HG02885 (cell line): ENCODE measurements around the gene LOC128125822.
A peak's percentile ranks its signal among the peaks of the same experiment; 100 is the strongest.
"Not testable (repeated sequence)": the region's sequence is repeated elsewhere in the genome, so short reads cannot be mapped to it uniquely, and the experiment has no call there.

Experiments used
- ATAC-seq: cut with Tn5 transposase; IDR thresholded peaks from one replicate; pipeline ENCODE4 v1.9.1; 2021; ENCODE audit warnings: mild to moderate bottlenecking; ENCODE audit not compliant: unreplicated experiment, poor library complexity

The LOC128125822 gene

DNA sequence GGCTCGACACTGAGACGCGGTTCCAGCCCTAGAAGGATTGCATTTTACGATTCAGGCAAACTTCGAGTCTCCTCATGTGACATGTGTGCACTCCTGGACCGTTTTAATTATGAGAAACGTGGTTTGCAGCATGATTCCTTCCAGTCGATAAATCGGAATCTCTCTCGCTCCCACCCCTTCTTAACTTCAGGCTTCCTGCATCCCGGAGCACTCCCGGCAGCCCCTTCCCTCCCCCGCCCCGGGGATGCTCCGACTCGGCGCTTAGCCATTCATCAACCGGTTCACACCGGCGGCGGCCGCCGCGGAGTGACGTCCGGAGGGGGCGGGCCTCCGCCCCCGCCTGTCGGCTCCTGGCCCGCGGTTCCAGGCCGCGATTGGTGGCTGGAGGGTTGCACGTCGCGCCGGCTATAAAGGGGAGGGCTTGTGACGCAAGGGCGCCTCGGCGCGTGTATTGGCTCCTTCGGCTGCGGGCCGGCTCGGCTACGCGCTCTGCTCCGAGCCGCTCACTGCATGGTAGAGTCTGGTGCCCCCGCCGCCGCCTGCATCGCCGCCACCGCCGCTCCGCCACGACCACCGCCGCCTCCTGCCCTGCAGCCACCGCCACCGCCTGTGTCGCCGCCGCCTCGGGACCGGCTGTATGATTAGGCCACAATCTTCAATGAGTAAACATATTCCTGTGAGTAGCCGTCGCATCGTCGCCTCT is at the start of gene LOC128125822, which contains the start of gene PTP4A1:
TSS of gene LOC128125822 (plus strand) at position 437 of the 703 bp plus-strand sequence.
TSS of gene PTP4A1 (plus strand) at position 437 of the 703 bp plus-strand sequence. CDS start 4,401 bp downstream, outside the sequence.
- ATAC-seq: peak; percentile 88

DNA sequence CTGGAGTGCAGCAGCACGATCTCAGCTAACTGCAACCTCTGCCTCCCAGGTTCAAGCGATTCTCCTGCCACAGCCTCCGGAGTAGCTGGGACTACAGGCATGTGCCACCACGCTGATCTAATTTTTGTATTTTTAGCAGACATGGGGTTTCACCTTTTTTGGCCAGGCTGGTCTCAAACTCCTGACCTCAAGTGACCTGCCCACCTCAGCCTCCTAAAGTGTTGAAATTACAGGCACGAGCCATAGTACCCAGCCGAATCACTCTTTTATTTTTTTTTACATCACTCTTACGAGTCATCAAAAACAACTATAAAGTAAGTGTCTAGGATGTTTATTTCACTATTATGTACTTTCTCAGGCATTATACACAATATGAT is 49.4 kb upstream of the LOC128125822 start:
- not testable (repeated sequence) for ATAC-seq

DNA sequence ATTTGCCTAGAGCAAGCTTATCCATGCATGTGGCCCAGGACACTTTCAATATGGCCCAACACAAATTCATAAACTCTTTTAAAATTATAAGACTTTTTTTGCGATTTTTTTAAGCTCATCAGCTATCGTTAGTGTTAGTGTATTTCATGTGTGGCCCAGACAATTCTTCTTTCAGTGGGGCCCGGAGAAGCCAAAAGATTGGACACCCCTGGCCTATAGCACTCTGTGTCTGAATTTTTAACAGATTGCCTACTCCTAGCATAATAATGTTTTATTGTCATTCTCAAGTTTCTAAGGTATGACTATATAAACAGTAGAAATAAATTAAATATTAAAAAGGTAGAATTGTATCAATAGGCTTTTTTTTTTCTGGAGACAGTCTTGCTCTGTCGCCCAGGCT is 48.6 kb upstream of the LOC128125822 start:
- ATAC-seq: no peak

DNA sequence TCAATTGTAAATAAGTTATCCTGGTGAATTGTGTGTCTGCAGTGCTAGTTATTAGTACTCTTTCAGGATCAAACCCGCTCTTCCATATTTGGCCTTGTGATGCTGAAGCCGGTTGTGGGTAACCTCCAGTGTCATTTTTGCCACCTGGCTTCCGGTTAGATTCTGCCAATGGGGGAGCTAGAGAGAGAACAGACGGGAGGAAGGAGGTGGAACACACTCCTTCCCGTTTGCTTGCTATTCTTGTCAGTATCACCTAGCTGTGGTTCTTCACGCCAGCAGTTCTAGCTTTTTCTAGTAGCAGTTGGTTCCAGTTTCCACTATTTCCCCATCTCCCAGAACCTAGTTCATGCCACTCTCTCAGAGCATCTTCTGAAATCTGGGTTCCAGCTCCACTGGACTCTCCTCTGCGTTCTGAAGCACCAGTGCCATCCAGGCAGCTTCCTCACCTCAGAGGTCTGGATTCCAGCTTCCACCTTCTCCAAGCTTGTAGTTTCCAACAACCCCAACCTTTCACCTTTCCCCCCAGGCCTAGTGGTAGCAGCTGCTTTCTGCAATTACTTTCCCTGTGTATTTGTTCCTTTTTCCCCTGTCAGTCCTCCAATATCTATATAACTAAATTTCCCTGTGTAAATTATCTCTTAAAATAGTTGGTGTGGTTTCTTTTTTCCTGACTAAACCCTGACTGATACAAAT is 46.9 kb upstream of the LOC128125822 start:
- no peak for ATAC-seq

DNA sequence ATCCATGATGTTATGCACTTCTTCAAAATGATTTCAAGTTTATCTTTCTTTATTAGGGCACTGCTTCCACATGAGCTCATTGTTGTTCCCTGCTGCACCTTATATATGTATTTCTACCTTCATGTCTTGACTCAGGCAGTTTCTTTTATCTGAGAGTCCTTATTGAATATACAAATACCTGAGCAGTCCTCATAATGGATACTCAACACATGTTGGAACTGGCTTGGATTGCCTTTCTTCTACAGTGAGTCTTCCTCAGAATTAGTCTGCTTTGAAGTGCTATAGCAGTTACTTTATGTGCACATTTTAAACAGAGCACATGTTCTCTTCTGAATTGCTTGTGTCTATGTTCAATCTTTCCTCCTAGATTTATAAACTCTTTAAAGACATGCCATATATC is 45.3 kb upstream of the LOC128125822 start:
- ATAC-seq: no peak

DNA sequence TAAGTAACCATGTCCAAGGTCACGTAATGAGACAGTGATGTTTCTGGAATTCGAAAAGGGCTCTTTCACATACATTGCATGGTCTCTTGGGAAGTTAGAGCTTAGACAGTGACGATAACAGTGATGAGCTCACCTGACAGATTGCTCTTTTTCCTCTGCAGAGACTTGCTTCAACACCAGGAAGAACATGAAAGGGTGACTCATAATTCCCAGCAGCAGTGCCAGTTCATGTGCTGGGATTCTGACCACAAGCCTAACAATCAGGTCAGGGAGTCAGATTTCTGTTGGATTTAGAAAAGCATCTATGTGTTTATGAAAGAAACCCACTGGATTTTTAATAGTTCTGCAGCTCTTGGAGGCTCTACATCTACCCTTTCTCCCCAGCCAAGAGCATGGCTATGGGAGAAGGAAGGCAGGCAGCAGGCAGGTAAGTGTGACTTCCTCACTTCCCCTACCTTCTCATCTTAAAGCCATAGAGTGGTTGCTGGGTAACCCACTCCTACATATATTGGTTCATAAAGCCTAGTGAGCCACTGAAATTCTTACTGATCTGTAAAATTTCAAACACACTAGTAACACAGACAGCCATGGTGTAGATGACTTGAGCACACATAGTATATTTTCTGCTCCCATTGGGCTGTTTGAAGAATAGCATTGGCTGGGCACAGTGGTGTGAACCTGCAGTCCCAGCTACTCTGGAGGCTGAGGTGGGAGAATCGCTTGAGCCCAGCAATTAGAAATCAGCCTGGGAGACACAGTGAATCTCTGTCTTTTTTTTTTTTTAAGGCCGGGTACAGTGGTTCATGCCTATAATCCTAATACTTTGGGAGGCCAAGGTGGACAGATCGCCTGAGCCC is 44.4 kb upstream of the LOC128125822 start:
- peak; percentile 41 for ATAC-seq

DNA sequence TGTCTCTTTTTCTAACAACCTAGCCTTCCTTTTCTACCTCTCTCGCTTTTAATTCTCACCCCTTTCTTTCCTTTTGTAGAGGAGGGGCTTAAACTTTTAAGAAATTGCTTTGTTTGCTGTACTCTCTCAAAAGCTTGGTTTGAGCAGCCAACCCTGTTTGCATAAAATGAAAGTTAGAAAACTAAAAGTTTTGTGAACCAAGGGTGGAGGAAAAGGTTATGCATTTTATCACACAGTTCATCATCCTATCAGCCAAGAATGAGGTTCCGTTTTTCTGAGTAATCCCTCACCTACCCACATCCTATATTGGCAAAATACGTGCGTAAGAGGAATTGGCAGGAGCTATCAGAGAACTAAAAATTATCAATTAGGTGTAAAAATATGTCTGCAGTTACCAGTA is 42.8 kb upstream of the LOC128125822 start:
- ATAC-seq: peak; percentile 42

DNA sequence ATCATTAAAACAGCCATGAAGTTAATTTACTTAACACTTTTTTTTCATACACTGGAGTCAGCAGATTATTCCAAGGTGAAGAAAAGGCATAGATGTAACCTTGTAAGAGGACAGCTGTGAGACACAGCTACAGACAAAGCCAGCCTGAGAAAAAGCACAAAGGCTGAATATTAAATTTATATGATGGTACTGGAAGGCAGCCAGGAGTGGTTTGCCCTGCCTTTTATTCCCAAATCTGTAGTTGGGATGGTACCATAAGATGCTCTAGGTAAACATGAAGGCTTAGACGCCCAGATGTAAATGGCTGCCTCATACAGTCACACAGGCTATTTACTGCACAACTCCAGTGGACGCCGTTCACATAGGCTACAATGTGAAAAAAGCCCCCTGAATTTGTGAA is 42.1 kb upstream of the LOC128125822 start:
- no peak for ATAC-seq

DNA sequence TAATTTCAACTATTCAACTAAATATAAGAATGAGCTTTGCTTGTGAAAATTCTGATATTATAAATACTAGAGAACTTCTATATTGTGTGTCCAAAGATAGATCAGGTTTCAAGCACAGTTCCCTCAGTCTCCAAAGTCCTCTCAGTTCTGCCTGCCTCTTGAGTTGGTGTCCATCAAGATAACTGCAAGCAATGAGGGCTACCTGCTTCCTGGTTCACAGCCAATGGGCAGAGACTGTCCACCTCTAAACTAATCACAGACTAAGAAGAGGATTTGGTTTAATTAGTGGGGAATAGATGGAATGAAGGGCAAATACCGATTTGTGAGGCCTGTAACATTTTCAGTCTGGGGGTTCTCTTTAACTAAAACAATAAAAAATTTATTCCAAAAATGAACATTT is 41.3 kb upstream of the LOC128125822 start:
- ATAC-seq: no peak

DNA sequence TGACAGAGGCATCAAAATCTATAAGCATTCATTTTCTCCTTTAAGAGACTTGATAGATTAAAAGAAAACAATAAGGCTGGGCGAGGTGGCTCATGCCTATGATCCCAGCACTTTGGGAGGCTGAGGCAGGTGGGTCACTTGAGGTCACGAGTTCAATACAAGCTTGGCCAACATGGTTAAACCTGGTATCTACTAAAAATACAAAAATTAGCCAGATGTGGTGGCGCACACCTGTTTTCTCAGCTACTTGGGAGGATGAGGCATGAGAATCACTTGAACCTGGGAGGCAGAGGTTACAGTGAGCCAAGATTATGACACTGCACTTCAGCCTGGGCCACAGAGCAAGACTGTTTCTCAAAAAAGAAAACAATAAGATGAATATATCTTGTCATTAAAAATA is 39.3 kb upstream of the LOC128125822 start:
- ATAC-seq: no peak

DNA sequence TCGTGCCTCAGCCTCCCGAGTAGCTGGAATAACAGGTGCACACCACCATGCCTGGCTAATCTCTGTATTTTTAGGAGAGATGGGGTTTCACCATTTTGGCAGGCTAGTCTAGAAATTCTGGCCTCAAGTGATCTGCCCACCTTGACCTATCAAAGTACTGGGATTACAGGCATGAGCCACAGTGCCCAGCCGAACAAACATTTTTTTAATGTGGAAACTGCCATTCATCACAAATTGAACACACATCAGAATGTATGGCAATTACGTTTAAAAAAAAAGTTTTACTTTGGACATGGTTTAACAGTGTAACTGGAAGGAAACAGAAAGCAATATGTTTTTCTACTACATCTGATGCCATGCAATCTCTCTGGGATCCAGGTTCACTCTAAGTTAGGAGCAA is 38.3 kb upstream of the LOC128125822 start:
- ATAC-seq: no peak

DNA sequence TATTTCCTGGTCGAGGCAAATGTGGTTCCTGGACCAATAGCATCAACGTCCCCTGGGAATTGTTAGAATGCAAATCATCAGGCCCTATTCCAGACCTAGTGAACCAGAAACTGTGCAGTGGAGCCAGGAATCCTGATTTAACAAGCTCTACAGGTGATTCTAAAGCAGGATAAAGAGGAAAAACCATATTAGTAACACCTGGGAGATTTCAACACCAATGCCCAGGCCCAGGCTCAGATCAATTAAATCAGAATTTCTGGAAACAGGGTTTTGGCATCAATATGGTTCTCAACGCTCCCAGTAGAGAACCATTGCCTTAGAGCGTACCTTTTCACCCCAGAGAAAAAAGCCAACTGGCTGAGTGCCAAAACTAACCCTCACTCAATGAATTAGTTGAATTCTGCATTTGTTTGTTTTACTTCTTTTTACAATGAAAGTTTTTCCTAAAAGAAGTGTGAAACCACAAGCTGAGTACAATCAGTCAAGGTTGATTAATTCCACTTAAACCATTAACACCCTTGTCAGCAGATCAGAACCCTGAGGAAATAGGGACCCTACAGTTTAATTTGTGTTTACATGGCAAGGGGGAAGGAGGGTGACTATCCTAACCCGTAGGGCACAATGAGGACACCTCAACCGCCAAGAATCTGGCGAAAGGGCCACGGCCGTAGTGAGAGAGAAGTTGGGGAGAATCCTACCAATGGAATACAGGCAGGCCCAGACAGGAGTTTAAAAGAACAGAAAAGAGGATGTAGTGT is 34.9 kb upstream of the LOC128125822 start:
- peak; percentile 74 for ATAC-seq

DNA sequence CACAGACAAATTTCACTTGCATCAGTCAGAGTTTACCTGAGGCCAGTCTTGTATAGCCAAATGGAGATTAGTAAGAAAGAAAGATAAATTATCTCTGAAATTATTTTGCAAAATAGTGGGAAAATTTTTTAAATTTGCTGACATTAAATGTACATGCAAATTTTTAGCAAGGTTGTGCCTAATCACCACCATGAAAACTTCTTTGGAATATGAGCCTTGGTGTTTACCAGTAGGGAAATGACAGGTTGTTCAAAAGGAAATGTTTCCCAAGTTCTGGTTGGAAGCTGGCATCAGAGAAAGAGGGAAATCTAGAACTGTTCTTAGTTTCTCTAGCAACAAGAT is 34.4 kb upstream of the LOC128125822 start:
- no peak for ATAC-seq

DNA sequence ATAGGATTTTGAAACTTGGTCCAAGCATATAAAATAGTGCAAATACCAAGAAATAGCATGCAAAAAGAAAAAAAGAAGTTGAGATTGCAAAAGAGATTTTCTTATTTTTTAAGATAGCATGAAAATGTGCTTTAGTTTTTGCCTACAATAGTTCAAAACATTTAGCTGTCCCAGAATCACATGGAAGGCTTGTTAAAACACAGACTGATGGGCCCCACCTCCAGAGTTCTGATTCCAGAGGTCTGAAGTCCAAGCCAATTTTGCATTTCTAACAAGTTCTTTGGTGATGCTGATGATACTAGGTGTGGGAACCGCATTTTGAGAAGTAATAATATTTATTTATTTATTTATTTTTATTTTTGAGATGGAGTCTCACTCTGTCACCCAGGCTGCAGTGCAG is 33.7 kb upstream of the LOC128125822 start:
- ATAC-seq: no peak

DNA sequence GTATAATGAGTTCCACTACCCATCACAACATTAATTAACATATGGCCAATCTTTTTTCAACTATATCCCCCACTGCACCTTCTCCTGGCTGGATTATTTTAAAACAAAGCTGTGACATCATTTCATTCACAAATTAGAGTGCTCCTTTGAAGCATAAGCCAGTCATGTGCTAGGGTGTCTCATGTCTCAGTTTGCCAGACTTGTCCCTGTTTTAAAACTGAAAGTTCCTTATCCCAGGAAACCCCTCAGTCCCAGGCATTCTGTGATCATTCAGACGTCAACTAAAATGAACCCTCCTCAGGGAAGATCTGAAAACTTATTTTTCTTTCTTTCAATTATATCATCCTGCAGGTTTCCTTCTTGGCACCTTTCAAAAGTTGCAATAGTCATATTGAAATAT is 29.3 kb upstream of the LOC128125822 start:
- no peak for ATAC-seq

DNA sequence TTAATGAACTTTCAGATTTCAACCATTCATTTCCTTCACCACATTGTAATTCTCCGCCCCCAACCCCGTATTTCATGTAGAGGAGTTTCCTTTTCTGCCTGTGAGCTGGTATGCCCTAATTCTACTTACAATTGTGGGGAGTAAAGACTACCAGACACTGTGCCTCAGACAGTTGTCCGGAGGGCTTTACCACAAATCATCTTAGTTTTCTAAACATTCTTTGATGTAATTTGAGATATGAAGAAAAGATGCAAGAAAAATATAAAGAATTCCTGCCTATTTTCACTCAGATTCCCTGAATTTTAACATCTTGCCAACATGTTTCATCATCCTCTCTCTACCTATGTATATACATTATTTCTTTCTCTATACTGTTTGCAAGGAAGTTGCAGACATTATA is 28.3 kb upstream of the LOC128125822 start:
- ATAC-seq: no peak

DNA sequence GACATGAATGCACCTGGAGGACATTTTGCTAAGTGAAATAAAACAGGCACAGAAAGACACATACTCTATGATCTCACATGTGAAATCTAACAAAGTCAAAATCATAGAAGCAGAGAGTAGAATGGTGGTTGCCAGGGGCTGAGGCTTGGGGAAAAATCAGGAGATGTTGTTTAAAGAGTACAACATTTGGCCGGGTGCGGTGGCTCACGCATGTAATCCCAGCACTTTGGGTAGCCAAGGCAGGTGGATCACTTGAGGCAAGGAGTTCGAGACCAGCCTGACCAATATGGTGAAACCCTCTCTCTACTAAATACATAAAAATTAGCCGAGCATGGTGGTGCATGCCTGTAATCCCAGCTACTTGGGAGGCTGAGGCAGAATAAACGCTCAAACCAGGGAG is 26.0 kb upstream of the LOC128125822 start:
- no peak for ATAC-seq

DNA sequence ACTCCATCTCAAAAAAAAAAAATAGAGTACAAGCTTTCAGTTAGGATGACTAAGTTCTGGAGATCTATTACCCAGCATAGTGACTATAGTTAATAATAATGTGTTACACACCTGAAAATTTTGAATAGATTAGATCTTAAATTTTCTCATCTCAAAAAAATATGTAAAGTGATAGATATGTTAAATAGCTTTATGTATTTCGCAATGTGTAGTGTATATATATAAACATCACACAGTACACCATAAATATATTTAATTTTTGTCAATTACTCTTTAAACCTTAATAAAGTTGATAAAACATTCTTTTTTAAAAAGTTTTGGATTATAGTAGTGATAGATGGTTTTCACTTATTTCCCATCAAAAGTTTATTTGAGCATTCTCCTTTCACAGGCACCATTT is 25.6 kb upstream of the LOC128125822 start:
- no peak for ATAC-seq

DNA sequence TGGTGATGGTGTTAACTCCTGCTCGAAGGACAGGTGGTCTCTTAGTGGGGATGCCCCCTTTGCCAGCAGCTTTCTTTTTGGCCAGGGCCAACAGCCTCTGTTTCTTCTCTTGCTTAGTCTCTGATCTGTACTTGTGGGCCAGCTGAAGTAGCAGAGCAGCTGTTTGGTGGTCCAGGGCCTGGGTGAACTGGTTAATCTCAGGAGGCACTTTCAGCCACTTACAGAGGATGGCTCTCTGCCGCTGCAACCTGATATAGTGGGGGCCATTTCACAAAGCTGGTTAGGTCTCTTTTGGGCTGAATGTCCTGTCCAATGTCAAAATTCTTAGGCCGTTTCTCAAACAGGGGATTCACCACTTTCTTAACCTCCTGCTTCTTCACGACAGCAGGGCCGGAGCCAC is 23.2 kb upstream of the LOC128125822 start:
- ATAC-seq: no peak

DNA sequence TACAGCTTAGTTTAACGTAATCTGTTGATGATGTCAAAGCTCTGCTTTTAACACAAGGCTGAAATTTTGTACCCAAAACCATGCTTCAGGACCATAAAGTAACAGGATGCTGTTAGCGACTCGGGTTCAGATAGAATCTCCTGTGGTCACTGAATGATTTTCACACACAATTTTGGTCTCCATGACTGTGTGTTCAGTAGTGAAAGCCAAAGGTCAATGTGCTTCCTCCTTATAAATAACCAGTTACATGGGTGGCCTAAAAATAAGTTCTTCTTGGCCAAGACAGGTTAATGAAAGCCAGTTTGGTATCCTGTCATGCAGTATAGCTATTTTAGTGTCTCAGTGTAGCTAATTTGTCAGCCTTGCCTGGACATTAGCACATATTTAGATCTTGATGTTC is 19.1 kb upstream of the LOC128125822 start:
- peak; percentile 97 for ATAC-seq
